ENCODE measurements around the gene TMEM163. TPM values are rescaled to one million over a fixed set of nuclear protein-coding genes. Genes with fewer than 3 reads are reported as not detected.

TMEM163 gene
- total RNA-seq, 4 donors from 2014 or later: 0.27 to 4.7 (median 1.1) TPM

DNA sequence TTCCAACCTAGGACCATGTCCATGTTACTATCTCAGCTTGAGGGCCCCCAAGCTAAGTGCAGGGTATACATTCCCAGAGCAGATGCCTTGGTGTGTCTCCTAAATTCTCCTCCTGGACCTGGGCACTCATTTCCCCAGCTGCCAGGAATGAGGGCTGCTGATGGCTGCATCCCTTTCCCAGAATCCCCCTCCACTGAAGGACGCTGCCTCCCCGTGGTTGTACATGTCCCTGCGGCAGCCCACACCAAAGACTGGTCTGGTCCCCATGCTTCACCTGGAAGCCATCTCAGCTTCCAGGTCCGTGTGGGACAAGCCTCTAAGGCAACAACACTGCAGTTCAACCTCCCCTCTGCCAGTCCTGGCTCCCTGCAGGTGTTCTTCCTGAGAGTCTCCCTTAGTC, 14.6 kb downstream of the TMEM163 start:
- 76 to 93% methylated on average over 4 of the region's 4 CpGs for WGBS, 2 donors
- H3K4me3 ChIP-seq (replicated peaks in 1 of 3): no peak overlapping the region
- H3K36me3 ChIP-seq: no peaks in the 10 kb centered on the region
- no peaks in the 10 kb centered on the region for H3K27me3 ChIP-seq
- H3K9me3 ChIP-seq: no peaks in the 10 kb centered on the region
- DNase-seq: no peak
- H3K4me1 ChIP-seq: no peaks in the 10 kb centered on the region
- H3K27ac ChIP-seq: no peak overlapping the region
- intact Hi-C loops (cut with DNase I): no loop called here
- TF ChIP-seq, protein P1, sequence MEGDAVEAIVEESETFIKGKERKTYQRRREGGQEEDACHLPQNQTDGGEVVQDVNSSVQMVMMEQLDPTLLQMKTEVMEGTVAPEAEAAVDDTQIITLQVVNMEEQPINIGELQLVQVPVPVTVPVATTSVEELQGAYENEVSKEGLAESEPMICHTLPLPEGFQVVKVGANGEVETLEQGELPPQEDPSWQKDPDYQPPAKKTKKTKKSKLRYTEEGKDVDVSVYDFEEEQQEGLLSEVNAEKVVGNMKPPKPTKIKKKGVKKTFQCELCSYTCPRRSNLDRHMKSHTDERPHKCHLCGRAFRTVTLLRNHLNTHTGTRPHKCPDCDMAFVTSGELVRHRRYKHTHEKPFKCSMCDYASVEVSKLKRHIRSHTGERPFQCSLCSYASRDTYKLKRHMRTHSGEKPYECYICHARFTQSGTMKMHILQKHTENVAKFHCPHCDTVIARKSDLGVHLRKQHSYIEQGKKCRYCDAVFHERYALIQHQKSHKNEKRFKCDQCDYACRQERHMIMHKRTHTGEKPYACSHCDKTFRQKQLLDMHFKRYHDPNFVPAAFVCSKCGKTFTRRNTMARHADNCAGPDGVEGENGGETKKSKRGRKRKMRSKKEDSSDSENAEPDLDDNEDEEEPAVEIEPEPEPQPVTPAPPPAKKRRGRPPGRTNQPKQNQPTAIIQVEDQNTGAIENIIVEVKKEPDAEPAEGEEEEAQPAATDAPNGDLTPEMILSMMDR (IDR thresholded peaks at IDR 0.05): no peak
- no peak for TF ChIP-seq POLR2A (IDR thresholded peaks at IDR 0.05)

DNA sequence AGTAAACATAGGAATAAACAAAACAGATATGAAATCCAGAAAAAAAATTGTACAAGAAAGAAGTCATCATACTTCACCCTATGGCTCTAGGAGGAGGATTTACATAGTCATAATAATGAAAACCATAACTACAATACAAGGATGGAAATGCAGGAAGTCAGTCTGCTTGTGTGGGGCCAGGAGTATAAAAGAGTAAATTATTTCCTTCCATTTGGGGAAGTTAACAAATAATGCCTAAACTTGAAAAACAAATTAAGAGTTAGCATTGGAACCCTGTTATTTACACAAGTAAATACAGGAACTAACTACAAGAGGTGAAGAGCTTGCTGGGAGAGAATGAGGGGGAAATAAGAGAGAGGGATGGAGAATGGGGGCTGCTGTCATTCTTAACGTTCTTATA, 15.4 kb downstream of the TMEM163 start:
- DNase-seq: no peak
- Histone ChIP-seq H3K27ac (no peak overlapping the region), H3K36me3 (no peaks in the 10 kb centered on the region), H3K27me3 (no peaks in the 10 kb centered on the region), H3K4me1 (no peaks in the 10 kb centered on the region), H3K4me3 (replicated peaks in 1 of 3) (no peak overlapping the region), H3K9me3 (no peaks in the 10 kb centered on the region)
- intact Hi-C loops (cut with DNase I): no loop called here
- 50 to 58% methylated on average over 1 of the region's 1 CpG for WGBS, 2 donors
- TF ChIP-seq, protein P1 (IDR thresholded peaks at IDR 0.05): no peak
- TF ChIP-seq POLR2A (IDR thresholded peaks at IDR 0.05): no peak

- H3K9me3 ChIP-seq: no peaks in the 10 kb centered on the region
- H3K4me3 ChIP-seq (replicated peaks in 1 of 3): no peak overlapping the region
- 94 to 97% methylated on average over 5 of the region's 5 CpGs for WGBS, 2 donors
- no peak overlapping the region for H3K27ac ChIP-seq
- H3K4me1 ChIP-seq: no peaks in the 10 kb centered on the region
- no peaks in the 10 kb centered on the region for H3K36me3 ChIP-seq
- TF ChIP-seq, protein P1 (IDR thresholded peaks at IDR 0.05): no peak
- TF ChIP-seq POLR2A (IDR thresholded peaks at IDR 0.05): no peak
- no peaks in the 10 kb centered on the region for H3K27me3 ChIP-seq
- intact Hi-C loops (cut with DNase I): no loop called here
- no peak for DNase-seq
Measured at GRCh38 chr2:134700730-134701129, 18.1 kb downstream of the TMEM163 start.

GRCh38 chr2:134694411-134694810, 24.4 kb downstream of the TMEM163 start:
- TF ChIP-seq, protein P1 (IDR thresholded peaks at IDR 0.05): no peak
- no peak for TF ChIP-seq POLR2A (IDR thresholded peaks at IDR 0.05)

DNA sequence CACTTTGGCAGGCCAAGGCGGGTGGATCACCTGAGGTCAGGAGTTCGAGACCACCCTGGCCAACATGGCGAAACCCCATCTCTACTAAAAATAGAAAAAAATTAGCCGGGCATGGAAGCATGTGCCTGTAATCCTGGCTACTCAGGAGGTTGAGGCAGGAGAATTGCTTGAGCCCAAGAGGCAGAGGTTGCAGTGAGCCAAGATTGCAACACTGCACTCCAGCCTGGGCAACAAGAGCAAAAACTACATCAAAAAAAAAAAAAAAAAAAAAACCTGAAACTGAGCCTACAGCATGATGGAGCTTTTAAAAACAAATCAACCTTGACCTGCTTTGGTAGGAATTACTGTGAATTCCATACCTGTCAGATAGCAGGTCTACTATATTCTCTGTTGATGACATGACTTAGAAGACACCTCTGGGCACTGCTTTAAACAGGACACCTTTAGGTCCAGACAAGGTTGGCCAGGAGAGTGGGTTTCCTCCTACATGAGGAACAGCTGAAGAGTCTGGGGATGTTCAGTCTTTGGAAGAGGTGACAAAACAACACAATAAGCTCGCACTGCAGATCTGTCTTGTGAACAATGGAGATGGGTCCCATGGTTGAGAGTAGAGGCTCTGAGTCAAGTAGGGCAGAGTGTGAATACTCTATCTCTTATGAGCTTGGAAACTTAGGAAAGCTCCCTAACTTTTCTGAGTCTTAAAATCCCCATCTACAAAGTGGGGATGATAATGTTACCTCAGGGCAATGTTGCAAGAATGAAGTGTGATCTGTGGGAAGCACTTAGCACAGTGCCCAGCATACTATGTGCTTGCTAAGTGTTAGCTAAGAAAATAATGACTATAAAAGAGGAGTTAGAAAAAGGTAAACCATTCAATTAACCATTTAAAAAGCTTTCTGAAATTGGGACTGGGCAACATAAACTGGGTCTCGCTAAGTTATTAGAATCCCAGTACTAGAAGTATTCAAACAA, 25.2 kb downstream of the TMEM163 start:
- whole genome bisulfite sequencing, 2 donors: 81 to 86% methylated on average over 6 of the region's 6 CpGs
- no peak for TF ChIP-seq POLR2A (IDR thresholded peaks at IDR 0.05)
- TF ChIP-seq, protein P1 (IDR thresholded peaks at IDR 0.05): no peak
- no peaks in the 10 kb centered on the region for H3K27me3 ChIP-seq

More at GRCh38 chr2:134694411-134694810, 24.4 kb downstream of the TMEM163 start:
- intact Hi-C loops (cut with DNase I): no loop called here
- DNase-seq: no peak
- Histone ChIP-seq H3K27me3 (no peaks in the 10 kb centered on the region), H3K27ac (no peak overlapping the region), H3K4me3 (replicated peaks in 1 of 3) (no peak overlapping the region), H3K4me1 (no peaks in the 10 kb centered on the region), H3K9me3 (no peaks in the 10 kb centered on the region), H3K36me3 (no peaks in the 10 kb centered on the region)

More for the DNA sequence above, 25.2 kb downstream of the TMEM163 start:
- no peaks in the 10 kb centered on the region for H3K36me3 ChIP-seq
- H3K27ac ChIP-seq: no peak overlapping the region
- intact Hi-C loops (cut with DNase I): no loop called here
- no peaks in the 10 kb centered on the region for H3K4me1 ChIP-seq
- no peak for DNase-seq
- no peaks in the 10 kb centered on the region for H3K9me3 ChIP-seq
- H3K4me3 ChIP-seq (replicated peaks in 1 of 3): no peak overlapping the region

Measured in thyroid gland (tissue), 4 donors.